OCI-LY3 (cell line): ENCODE results near the gene KISS1.

Source experiments
- EZH2phosphoT487 ChIP-seq: fragments of 200-600 bp; shearing (Covaris generic); IDR thresholded peaks from 2 replicates; pipeline ENCODE4 v1.6.1; 2018; ENCODE audit warnings: antibody characterized with exemption, mixed run types, low read depth
- TF ChIP-seq, protein P1 (sequence below): fragments of 200-600, 300-600 bp; sonication (generic); IDR thresholded peaks from 2 replicates; pipeline ENCODE4 v1.5.1; 2014; ENCODE audit warnings: antibody characterized with exemption, low read length, low read depth

DNA sequence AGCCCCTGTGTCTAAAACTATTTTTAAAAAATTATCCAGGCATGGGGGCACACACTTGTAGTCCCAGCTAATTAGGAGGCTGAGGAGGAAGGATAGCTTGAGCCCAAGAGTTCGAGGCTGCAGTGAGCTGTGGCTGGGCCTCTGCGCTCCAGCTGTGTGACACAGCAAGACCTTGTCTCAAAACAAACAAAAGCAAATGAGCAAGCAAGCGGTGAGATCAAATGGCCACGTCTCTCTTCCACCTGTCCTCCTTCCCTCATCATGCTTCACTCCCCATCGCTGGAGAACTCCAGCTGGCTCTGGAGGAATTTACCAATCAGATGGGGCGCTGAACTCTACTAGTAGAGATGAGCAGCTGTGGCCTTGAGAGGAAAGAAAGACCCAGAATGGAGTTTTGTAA is 16.2 kb downstream of the KISS1 start:
- TF ChIP-seq, protein P1, sequence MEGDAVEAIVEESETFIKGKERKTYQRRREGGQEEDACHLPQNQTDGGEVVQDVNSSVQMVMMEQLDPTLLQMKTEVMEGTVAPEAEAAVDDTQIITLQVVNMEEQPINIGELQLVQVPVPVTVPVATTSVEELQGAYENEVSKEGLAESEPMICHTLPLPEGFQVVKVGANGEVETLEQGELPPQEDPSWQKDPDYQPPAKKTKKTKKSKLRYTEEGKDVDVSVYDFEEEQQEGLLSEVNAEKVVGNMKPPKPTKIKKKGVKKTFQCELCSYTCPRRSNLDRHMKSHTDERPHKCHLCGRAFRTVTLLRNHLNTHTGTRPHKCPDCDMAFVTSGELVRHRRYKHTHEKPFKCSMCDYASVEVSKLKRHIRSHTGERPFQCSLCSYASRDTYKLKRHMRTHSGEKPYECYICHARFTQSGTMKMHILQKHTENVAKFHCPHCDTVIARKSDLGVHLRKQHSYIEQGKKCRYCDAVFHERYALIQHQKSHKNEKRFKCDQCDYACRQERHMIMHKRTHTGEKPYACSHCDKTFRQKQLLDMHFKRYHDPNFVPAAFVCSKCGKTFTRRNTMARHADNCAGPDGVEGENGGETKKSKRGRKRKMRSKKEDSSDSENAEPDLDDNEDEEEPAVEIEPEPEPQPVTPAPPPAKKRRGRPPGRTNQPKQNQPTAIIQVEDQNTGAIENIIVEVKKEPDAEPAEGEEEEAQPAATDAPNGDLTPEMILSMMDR: no peak
- no peak for TF ChIP-seq EZH2phosphoT487
